Uterus (tissue), 4 donors: ENCODE data around the gene CHRNE. TPM values are rescaled to one million over a fixed set of nuclear protein-coding genes. Genes with fewer than 3 reads are reported as not detected.

ENCODE experiments used
- DNase-seq, 2 donors: peaks; one replicate each; pipeline ENCODE4 v3.0.0-alpha.2; 2019 to 2020
- H3K27ac ChIP-seq, 2 donors: fragments of 200-600 bp; sonication (generic); 1 replicate in 1 of 2; 2 replicates in 1 of 2; pipeline ENCODE4 v1.5.1; 2016 to 2018
- H3K27me3 ChIP-seq, 2 donors: fragments of 200-600 bp; sonication (generic); one replicate each; pipeline ENCODE4 v1.5.1; 2018 to 2019; ENCODE audit warnings: control low read depth in 1 of 2
- H3K36me3 ChIP-seq, 2 donors: fragments of 200-600 bp; sonication (generic); one replicate each; pipeline ENCODE4 v1.5.1; 2019; ENCODE audit warnings: control low read depth in 1 of 2
- H3K4me1 ChIP-seq, 2 donors: fragments of 200-600 bp; sonication (generic); one replicate each; pipeline ENCODE4 v1.5.1; 2018 to 2019; ENCODE audit warnings: control low read depth in 1 of 2
- H3K4me3 ChIP-seq, 2 donors: fragments of 200-600 bp; sonication (generic); 1 replicate in 1 of 2; 2 replicates in 1 of 2; pipeline ENCODE4 v1.5.1; 2018 to 2019; ENCODE audit warnings: mild to moderate bottlenecking in 1 of 2
- H3K9me3 ChIP-seq, 2 donors: fragments of 200-600 bp; sonication (generic); one replicate each; pipeline ENCODE4 v1.5.1; 2019; ENCODE audit warnings: control low read depth in 1 of 2
- CTCF ChIP-seq, 4 experiments: fragments of 200-600 bp in 2 of 4; fragments of 450-650 bp in 2 of 4; sonication (generic) in 2 of 4; IDR thresholded peaks; one replicate each; pipeline ENCODE4 v1.5.1; 2016 to 2019; ENCODE audit warnings: antibody characterized with exemption in 4 of 4, mild to moderate bottlenecking in 2 of 4, moderate library complexity in 1 of 4
- POLR2A ChIP-seq, 2 donors: fragments of 450-650 bp; IDR thresholded peaks; one replicate each; pipeline ENCODE4 v1.6.1; 2016; ENCODE audit warnings: antibody characterized with exemption in 2 of 2, mild to moderate bottlenecking in 1 of 2, moderate library complexity in 1 of 2
- intact Hi-C: fragments of 100-400 bp; cut with DNase I; formaldehyde crosslinking; loops from one replicate; pipeline ENCODE4 v1.15.1; 2023; ENCODE audit warnings: low total_unique reads
- total RNA-seq, 4 donors: library from RNA; depleted of rRNA in 3 of 4; stranded (reverse); fragments of >200 nt in 3 of 4; gene quantifications; one replicate each; pipeline versions ENCODE4 v1.1.0 to v1.2.4, GENCODE V29; 2014 to 2023
- donor health status: DM: yes; HTN: yes; CAD: no.

Gene CHRNE
- total RNA-seq, 4 donors from 2014 or later: 0.79 to 0.83 TPM; not detected in 2

- H3K9me3 ChIP-seq: no peaks in the 10 kb centered on the region
- intact Hi-C loops: no loop called here
- DNase-seq: no peak
Measured at GRCh38 chr17:4936436-4936835, 33.5 kb upstream of the CHRNE start.

GRCh38 chr17:4935650-4936049 is 32.8 kb upstream of the CHRNE start:
- TF ChIP-seq POLR2A (IDR thresholded peaks at IDR 0.05) (no peak), CTCF (IDR thresholded peaks at IDR 0.05) (no peak)
- H3K9me3 ChIP-seq: no peaks in the 10 kb centered on the region
- intact Hi-C loops: no loop called here
- no peak overlapping the region for H3K4me3 ChIP-seq
- peaks cover 8 to 12% of the 10 kb centered on the region in 2 donors for H3K4me1 ChIP-seq
- H3K36me3 ChIP-seq: no peaks in the 10 kb centered on the region
- H3K27ac ChIP-seq: no peak overlapping the region
- H3K27me3 ChIP-seq: no peaks in the 10 kb centered on the region
- no peak for DNase-seq

More at GRCh38 chr17:4936436-4936835, 33.5 kb upstream of the CHRNE start:
- Histone ChIP-seq H3K27me3 (no peaks in the 10 kb centered on the region), H3K4me3 (no peak overlapping the region), H3K36me3 (no peaks in the 10 kb centered on the region), H3K4me1 (peaks cover 12% of the 10 kb centered on the region in 2 donors), H3K27ac (no peak overlapping the region)
- TF ChIP-seq CTCF (IDR thresholded peaks at IDR 0.05) (no peak), POLR2A (IDR thresholded peaks at IDR 0.05) (no peak)

GRCh38 chr17:4934173-4934979 is 31.5 kb upstream of the CHRNE start:
- no peak for TF ChIP-seq CTCF (IDR thresholded peaks at IDR 0.05)
- TF ChIP-seq POLR2A (IDR thresholded peaks at IDR 0.05): no peak
- H3K4me1 ChIP-seq: peaks cover 8 to 12% of the 10 kb centered on the region in 2 donors
- no peaks in the 10 kb centered on the region for H3K9me3 ChIP-seq
- intact Hi-C loops: no loop called here
- H3K27ac ChIP-seq: no peak overlapping the region
- H3K27me3 ChIP-seq: no peaks in the 10 kb centered on the region
- no peaks in the 10 kb centered on the region for H3K36me3 ChIP-seq
- no peak overlapping the region for H3K4me3 ChIP-seq
- no peak for DNase-seq

GRCh38 chr17:4933646-4934045 is 30.7 kb upstream of the CHRNE start:
- DNase-seq: no peak
- H3K4me3 ChIP-seq: no peak overlapping the region
- intact Hi-C loops: no loop called here
- H3K9me3 ChIP-seq: no peaks in the 10 kb centered on the region
- H3K36me3 ChIP-seq: no peaks in the 10 kb centered on the region
- peaks cover 2 to 5% of the 10 kb centered on the region in 2 donors for H3K4me1 ChIP-seq
- no peaks in the 10 kb centered on the region for H3K27me3 ChIP-seq
- TF ChIP-seq CTCF (IDR thresholded peaks at IDR 0.05): no peak
- no peak for TF ChIP-seq POLR2A (IDR thresholded peaks at IDR 0.05)
- no peak overlapping the region for H3K27ac ChIP-seq

GRCh38 chr17:4932756-4933155 is 29.9 kb upstream of the CHRNE start:
- no peak overlapping the region for H3K4me3 ChIP-seq
- no peaks in the 10 kb centered on the region for H3K27me3 ChIP-seq
- DNase-seq: no peak
- no peaks in the 10 kb centered on the region for H3K4me1 ChIP-seq
- no peak overlapping the region for H3K27ac ChIP-seq
- TF ChIP-seq CTCF (IDR thresholded peaks at IDR 0.05) (no peak), POLR2A (IDR thresholded peaks at IDR 0.05) (no peak)
- H3K9me3 ChIP-seq: no peaks in the 10 kb centered on the region
- intact Hi-C loops: no loop called here
- H3K36me3 ChIP-seq: no peaks in the 10 kb centered on the region
